ENCODE results near the gene ANO2.

GRCh38 chr12:5546616-5547015 lies 398.4 kb downstream of the ANO2 start:
- TF ChIP-seq CTCF (IDR thresholded peaks at IDR 0.05): no peak
- TF ChIP-seq EP300 (IDR thresholded peaks at IDR 0.05): no peak

Measured in stomach (tissue), 4 donors.